ENCODE measurements around the gene HS6ST3.

HS6ST3 gene

DNA sequence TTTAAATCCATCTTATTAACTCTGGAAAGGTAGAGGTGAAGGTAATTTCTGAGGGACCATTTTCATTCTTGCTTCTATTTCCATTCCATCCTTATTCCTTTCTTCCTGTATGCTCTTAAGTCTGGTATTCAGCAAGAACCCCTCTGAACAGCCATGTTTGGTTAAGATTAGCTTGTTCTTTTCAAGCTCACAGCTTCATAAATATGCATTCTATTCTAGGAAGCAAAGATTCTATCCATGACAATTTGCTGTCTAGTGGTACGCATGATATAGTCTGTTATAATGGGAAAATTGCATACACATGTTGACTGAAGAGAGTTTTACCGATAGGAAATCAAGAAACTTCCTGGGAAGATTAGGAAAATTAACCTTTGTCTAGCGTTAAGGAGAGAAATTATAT lies 218.7 kb downstream of the HS6ST3 start:
- no peak for DNase-seq (ENCODE audit: low spot score)

DNA sequence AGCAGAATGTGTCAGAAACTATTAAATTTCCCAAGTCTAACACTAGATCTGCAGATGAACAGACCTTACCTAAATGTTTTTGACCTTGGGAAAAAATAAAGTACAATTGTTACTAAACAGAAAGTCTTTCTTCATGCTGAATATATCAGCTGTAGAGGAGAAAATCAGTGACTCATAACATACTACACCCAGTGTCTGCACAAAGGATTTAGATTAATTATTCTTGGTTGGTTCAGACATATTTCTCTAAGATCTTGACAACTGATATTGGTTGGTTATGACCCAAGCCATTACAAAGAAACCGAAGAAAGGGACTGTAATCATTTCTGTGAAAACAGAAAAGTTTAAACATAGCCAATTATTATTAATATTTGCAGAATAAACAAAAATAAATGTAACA lies 225.1 kb downstream of the HS6ST3 start:
- no peak for DNase-seq (ENCODE audit: low spot score)

DNA sequence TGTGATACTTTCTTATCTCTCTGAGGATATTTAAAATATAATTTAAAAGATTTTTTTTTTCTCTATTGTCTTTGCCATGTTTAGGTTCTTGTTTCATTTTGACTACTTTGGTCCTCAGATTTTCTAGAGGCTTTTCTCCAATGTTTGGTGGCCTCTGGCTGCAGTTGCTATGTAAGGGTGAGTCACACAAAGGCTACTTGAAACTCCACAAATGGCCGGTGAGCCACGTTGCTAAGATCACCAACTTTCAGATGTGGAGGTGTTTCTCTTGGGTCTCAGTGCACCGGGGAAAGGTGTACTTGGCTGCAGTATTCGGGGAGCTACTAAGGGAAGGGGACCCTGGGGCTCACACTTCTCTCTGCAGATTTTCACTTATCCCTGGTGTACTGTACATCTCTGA lies 248.1 kb downstream of the HS6ST3 start:
- no peak for DNase-seq (ENCODE audit: low spot score)

DNA sequence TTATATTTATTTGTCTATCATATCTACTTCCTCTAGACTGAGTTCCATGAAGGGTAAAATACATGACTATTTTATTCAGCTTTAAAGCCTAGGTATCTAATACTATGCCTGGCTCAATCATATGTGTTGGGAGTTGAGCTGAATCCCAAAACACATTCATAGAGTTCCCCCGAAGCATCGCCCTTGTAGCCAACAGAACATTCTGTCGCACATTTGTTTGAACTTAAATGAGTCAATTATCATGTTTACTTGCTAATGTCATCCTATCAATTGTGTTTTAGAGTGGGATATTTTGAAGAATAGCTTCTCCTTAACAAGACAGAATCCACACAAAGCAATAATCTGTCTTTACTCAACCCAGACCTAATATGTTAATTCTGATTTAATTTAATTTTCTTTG lies 252.4 kb downstream of the HS6ST3 start:
- no peak for DNase-seq (ENCODE audit: low spot score)

DNA sequence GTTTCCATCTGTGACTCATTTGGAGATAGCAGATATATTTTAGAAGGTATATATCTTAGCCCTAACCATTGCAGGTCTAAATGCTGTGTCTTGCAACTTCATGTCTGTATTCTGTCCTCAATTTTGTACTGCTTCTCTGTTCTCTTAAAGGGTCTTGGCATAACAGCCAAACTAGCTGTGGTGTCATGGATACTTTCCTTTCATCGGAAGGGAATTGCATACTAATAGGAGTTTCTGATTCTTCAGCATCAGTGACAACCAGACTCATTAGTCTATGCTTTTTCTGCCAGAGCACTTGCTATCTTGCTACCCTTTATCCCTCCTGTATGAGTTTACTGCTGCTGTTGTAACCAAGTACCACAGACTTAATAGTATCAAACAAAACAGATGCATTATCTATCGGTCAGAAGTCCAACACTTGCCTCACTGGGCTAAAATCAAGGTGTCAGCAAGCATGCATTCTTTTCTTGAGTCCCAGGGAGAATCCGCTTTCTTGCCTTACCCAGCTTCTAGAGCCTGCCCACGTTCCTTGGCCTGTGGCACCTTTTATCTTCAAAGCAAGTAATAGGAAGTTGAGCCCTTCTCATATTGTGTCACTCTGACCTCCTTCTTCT lies 253.1 kb downstream of the HS6ST3 start:
- no peak for DNase-seq (ENCODE audit: low spot score)

DNA sequence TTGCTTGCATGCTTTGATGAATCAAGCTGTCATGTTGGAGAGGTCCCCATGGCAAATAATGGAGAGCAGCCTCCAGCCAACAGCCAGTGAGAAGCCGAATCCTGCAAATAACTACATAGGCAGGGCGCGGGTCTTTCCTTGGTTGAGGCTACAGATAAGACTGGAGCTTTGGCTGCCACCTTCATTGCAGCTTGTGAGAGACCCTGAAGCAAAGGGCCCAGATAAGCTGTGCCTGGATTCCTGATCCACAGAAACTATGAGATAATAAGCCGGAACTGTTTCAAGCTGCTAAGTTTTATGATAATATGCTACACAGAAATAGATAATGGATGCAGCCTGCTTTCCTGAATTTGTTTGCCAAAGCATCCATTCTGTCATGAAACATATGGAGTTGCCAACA lies 257.0 kb downstream of the HS6ST3 start:
- DNase-seq (ENCODE audit: low spot score) = no peak

DNA sequence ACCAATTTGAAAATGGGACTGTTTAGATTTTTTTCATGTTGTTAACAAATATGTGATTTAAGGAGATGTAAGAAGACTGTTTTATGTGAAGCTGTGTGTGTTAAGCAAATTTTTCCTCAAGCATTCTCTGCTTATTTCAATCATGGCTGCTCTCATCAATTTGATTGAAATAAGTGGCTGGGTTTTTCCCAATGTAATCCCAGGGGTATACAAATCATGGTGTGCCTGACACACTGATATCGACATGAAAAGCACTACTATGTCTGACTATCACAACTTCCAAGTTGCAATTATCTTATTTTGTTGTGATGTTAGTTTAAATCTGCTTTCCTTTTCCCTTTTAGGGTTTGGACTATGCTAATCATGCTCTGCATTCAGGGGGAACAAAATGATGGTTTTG lies 283.7 kb downstream of the HS6ST3 start:
- DNase-seq (ENCODE audit: low spot score) = no peak

DNA sequence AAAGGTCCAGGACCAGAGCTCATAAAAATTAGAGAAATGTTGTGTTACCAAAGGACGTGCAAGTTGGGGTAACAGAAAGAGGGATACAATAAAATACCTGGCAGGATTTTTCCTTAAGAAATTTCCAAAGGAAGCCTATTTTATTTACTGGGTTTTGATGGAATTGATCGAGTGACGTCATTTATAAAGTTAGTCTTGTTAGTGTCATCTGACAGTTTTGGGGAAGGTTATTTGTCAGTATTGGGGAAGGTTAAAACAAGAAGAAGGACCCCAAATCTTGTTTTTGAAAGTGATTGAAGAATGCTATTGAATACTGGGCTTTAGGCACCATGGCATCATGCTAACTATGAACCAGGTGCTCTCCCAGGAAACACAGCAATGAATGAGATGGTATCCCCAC lies 287.9 kb downstream of the HS6ST3 start:
- DNase-seq (ENCODE audit: low spot score) = no peak

DNA sequence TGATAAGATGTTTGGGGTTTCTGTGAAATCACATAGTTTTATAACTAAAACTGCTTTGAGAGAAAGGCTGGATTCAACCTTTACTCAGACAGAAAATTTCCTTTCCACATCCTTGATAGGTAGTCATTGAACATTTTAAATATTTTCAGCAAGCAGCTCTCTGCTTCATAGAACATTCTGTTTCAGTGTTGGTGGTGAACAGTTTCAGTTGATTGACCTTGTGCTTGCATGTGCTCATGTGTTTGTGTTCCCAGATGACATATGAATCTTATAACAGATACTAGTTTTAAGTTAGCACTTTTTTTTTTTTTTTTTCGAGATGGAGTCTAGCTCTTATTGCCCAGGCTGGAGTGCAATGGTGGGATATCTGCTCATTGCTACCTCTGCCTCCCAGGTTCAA lies 290.1 kb downstream of the HS6ST3 start:
- DNase-seq (ENCODE audit: low spot score) = no peak

DNA sequence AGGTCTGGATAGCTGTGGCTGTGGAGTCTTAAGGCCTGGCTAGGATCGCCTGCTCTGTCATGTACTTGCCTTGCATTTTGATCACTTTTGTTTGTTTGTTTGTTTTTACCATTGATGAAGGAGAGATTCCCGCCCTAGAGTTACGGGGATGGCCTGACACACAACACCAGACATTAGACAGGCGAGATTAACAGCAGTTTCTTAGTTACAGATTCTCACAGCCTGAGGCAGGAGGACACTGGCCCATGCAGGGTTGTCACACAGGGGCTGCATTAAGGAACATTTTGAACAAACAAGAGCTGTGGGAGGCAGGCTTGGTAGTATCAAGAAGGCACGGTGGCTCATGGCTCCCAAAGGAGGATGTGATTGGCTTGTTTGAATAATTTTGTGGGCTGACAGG lies 291.8 kb downstream of the HS6ST3 start:
- no peak for DNase-seq (ENCODE audit: low spot score)

DNA sequence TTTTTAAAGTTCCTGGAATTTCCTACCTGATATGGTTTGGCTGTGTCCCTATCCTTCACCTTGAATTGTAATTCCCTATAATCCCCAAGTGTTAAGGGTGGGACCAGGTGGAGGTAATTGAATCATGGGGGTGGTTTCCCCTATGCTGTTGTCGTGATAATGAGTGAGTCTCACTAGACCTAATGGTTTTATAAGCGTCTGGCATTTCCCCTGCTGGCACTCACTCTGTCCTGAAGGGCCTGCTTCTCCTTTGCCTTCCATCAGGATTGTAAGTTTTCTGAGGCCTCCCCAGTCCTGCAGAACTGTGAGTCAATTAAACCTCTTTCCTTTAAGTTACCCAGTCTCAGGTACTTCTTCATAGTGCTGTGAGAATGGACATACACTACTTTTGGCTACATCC lies 298.7 kb downstream of the HS6ST3 start:
- no peak for DNase-seq (ENCODE audit: low spot score)

DNA sequence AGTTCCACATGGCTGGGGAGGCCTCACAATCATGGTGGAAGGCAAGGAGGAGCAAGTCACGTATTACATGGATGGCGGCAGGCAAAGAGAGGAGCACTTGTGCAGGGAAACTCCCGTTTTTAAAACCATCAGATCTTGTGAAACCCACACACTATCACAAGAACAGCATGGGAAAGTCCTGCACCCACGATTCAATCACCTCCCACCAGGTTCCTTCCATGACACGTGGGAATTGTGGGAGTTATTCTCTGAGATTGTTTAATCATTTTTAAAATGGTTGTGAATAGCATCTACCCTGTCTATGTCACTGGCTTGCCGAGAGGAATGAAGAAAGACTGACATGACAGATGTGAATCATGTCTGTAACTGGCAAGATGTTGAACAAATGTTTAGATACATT lies 301.7 kb downstream of the HS6ST3 start:
- DNase-seq (ENCODE audit: low spot score) = no peak

DNA sequence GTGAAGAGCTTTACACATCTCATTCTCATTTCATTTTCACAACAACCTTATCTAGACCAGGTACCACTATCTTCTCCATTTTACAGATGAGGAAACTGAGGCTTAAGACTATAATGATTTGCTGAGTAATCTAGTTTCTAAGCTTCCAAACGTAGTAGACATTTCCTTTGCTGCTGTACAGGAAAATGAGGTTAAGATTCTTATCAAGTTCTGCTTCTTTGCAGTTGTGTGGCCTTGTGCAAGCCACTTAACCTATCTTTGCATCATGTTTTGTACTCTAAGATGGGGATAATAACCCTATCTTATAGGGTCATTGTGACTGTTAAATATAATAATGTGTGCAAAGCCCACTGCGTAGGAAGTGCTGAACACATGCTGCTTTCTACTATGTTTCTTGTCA lies 307.9 kb downstream of the HS6ST3 start:
- DNase-seq (ENCODE audit: low spot score) = no peak

DNA sequence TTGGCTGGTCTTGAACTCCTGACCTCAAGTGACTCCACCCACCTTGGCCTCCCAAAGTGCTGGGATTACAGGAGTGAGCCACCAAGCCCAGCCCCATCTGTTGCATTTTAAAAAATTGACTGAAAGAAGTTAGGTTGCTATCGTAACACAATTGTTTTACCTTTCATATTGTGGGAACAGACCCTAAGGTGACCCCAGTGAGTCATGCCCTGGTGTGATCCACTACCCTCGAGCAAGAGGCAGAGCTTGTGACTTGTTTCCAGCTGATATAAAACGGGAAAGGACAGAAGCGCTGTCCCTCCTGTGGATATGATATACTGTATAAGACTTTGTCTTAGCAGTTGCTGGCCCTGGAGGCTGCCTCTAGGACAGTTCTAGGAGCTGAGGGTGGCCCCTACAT lies 308.6 kb downstream of the HS6ST3 start:
- no peak for DNase-seq (ENCODE audit: low spot score)

DNA sequence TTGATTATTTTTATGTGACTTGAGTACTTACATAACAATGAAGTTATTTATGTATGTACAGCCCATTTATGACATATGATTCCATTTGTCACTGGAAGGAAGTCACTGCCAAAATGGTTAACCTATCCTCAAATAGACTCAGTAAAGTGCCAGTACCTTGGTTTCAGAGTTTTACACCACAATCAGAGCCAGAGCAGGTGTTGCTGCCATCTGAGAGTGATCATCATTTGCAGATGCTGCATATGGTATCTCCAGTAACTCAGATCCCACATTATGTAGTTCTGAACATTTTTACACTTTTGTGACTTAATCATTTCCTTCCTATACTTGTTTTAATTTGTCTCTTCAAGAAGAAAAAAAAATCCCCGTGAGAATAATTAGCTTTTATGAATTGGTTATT lies 313.3 kb downstream of the HS6ST3 start:
- no peak for DNase-seq (ENCODE audit: low spot score)

DNA sequence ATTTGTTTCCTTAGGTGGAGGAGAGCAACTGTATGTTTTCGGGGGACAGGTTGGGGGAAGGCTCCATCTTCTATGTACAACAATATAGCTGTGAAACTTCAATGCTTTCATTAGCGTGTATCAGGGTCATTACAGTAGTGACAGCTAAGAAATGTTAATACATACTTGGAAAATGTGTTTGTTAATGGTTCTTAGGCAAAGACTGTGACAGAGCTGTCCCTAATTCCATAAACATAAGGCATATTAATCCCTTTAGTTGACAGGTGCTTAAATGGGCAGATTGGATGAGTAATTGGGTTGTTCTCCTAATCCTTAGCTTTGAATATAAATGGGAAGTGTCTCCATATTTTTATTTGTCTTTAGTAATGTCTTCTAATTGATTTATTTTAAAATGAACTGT lies 313.7 kb downstream of the HS6ST3 start:
- no peak for DNase-seq (ENCODE audit: low spot score)

DNA sequence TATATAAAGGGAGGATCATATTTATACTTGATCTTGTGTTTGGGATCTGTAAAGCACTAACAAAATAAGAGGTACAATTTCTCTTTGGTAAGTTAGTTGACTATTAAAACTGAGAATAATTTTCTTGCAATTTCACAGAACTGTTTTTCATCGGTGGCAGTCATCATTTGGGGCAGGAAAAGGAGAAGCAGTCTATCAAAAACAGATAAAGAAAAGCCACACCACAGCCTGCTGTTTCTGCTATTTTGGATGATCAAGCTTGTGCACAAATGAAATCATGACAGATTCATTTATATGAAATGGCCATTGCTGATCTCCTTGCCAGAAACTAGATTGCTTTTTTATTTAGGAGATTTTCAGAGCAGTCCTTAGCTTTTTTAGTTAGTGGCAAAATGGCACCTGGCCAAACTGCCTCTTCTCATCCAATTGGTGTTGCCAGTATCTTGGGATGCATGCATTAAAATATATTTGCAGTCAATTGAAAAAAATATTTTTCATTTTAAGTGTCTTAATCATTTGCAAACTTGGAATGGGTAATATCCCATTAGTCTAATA lies 326.0 kb downstream of the HS6ST3 start:
- no peak for DNase-seq (ENCODE audit: low spot score)

DNA sequence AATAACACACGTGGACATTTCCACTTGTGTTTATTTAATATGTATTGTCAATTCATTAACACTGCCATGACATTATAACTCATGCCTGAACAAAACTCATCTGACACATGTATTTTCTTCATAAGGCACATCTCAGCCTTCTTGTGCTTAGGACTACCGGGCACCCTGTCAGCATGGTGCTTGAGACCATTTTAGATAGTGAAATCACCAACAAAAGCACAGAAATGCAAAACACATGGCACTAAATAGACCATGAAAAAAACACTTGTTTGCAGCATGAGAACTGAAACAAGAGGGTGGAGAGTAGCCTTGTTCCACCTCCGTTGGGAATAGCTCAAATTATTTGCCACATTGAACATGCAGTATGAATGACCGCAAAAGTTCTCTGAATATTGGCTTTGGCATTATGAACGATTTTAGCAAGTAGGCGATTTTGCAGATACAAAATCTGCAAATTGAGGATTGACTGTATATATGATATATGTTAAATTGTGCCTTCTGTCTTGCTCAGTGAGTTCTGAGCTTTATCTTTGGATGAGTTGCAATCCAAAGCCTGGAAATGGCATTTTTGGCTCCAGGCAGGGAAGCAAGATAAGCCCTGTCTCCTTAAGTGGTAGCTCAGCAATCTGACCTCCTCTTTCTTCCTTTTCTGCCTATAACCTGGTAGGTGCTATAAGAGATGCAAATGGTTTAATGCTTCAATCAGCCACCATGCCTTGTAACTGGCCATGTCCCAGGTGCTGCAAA lies 328.2 kb downstream of the HS6ST3 start:
- no peak for DNase-seq (ENCODE audit: low spot score)

DNA sequence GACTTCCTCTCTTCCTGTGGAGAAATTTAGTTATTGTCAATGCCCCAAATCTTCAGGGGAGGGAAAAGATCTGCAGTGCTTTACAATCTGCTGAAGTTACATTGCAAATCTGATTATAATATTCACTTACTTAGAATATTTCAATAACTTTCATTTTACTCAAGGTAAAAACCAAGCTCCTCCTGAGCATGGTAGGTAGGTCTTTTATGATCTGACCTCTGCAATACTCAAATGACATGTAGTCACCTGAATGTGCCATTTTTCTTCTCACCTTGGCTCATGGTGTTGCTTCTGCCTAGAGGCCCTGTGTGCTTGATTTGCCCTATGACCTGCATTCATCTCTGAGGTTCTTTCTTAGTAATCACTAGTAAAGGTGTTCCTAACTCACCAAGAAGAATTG lies 331.4 kb downstream of the HS6ST3 start:
- DNase-seq (ENCODE audit: low spot score) = no peak

DNA sequence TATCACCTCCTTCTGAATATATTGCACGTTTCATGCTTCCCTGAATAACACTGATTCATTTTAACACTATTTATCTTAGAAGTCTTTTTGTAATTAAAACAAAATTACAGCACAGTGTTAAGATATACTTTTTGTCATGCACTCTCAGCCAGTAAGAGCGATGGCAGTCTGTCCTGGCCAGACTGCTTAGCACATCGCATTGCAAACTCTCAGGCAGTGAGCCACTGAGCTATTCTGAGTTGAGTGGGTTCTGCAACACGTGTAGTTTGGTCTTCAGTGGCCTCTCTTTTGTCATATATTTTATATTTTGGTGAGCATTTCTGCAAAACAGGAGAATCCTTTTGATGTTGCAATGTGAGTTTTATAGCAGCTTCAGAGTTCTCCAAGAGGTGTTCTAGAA lies 332.1 kb downstream of the HS6ST3 start:
- DNase-seq (ENCODE audit: low spot score) = no peak

DNA sequence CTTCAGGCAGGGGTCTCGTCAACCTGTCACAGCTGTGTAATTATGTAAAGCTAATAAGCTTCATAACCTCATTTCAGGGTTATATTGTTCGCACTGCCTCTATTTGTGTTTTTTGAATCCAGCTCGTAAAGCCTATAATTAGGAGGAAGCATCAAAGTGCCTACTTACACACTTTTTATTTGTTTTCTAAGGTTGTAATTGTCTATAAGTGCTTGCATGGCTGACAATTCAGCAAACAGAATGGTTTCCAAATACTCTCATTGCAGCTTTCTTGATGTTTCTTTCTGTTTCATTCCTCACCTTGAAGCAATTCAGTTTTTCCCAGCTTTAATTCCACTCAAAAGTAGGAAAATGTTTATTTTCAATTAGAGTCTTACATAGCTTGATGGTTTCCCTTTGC lies 336.3 kb downstream of the HS6ST3 start:
- no peak for DNase-seq (ENCODE audit: low spot score)

DNA sequence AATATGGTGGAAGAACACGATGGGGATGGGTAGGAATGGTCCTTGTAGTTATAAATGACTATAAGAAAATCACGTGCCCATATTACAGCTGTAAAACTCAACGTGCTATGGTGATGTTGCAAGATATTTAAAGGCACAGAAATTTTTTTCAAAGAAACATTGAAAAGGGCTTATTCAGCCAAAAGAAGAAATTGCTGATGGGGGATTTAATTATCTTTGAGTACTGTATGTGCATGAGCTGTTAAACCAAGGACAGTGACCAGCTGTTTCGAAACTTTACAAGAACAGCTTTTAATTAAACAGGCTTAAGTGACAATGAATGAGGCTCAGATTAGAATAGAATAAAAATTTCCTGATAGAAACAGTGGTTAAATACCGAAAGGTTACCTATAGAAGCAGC lies 339.0 kb downstream of the HS6ST3 start:
- no peak for DNase-seq (ENCODE audit: low spot score)

DNA sequence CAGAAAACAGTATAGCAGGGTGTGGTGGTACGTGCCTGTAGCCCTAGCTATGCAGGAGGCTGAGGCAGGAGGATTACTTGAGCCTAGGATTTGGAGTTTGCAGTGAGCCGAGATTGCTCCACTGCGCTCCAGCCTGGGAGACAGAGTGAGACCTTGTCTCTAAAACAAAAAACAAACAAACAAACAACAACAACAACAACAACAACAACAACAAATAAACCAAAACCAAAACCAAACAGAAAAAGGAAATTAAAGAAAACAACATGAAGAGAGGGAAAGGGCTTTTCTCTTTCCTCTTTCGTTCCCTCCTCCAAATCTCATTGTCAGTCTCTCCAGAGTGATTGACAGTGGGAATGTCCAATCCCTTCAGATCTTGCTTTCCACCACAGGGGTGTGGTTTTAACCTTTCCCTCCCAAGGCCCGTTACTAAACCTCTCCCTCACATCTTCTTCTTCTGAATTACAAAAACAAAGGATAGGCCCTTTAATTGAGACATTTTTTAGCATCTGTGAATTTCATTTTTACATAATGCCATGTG lies 341.2 kb downstream of the HS6ST3 start:
- DNase-seq (ENCODE audit: low spot score) = no peak

DNA sequence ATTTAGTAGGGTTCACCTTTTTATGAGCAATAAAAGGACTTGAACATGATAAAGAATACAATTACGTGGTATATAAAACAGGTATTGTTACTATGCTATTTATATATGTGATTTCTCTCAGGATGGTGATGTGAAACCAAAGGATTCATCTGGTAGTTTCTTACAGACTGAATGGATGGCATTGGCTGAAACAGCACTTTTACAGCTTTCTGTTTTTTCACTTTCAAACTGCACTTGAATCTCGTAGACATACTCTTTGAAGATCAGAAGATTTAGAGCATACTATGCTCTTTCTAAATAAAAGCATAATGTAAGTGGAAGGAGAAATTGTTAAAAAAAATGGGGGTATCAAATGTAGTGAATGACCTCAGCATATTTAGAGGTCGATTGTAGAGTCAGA lies 354.8 kb downstream of the HS6ST3 start:
- no peak for DNase-seq (ENCODE audit: low spot score)
